NT2/D1 (cell line): ENCODE data around the gene OMD.

ENCODE experiments used
- DNase-seq: peaks from one replicate; pipeline ENCODE4 v3.0.0-alpha.2; 2011; ENCODE audit warnings: low read depth, low spot score
- H3K27me3 ChIP-seq: 2 replicates; pipeline ENCODE4 v1.6.0; 2011; ENCODE audit warnings: mild to moderate bottlenecking; ENCODE audit not compliant: insufficient read length, insufficient read depth
- H3K36me3 ChIP-seq: 2 replicates; pipeline ENCODE4 v1.6.1; 2011; ENCODE audit warnings: mild to moderate bottlenecking, low read length, mixed read lengths; ENCODE audit not compliant: insufficient read depth, insufficient read length
- H3K4me1 ChIP-seq: 2 replicates; pipeline ENCODE4 v1.5.1; 2011; ENCODE audit not compliant: insufficient read depth, insufficient read length
- H3K4me3 ChIP-seq: 2 replicates; pipeline ENCODE4 v1.5.1; 2011; ENCODE audit warnings: low read depth; ENCODE audit not compliant: insufficient read length
- H3K9ac ChIP-seq: 2 replicates; pipeline ENCODE4 v1.6.0; 2011; ENCODE audit warnings: low read depth; ENCODE audit not compliant: insufficient read length
- H3K9me3 ChIP-seq: 2 replicates; pipeline ENCODE4 v1.5.1; 2011; ENCODE audit warnings: mild to moderate bottlenecking, low read length; ENCODE audit not compliant: insufficient read depth
- SUZ12 ChIP-seq: IDR thresholded peaks from 2 replicates; pipeline ENCODE4 v1.6.1; 2011; ENCODE audit not compliant: insufficient read length, insufficient read depth; ENCODE audit errors: extremely low read depth
- YY1 ChIP-seq: IDR thresholded peaks from 2 replicates; pipeline ENCODE4 v1.6.1; 2011; ENCODE audit not compliant: insufficient read length, insufficient read depth
- ZNF274 ChIP-seq: IDR thresholded peaks from 2 replicates; pipeline ENCODE4 v1.6.1; 2011; ENCODE audit warnings: mild to moderate bottlenecking, low read depth, low read length

The OMD gene

GRCh38 chr9:92446536-92446935 lies 22.3 kb upstream of the OMD start:
- H3K36me3 ChIP-seq: no peaks in the 10 kb centered on the region
- TF ChIP-seq SUZ12 (no peak), ZNF274 (no peak), YY1 (no peak)

GRCh38 chr9:92444841-92445240 lies 20.6 kb upstream of the OMD start:
- DNase-seq: no peak
- Histone ChIP-seq H3K27me3 (no peaks in the 10 kb centered on the region), H3K4me1 (peaks cover 3% of the 10 kb centered on the region), H3K36me3 (no peaks in the 10 kb centered on the region), H3K9me3 (no peaks in the 10 kb centered on the region; the same call in 1 of the 2 replicates), H3K9ac (no peak overlapping the region), H3K4me3 (no peak overlapping the region)
- TF ChIP-seq ZNF274 (no peak), SUZ12 (no peak), YY1 (no peak)

More at GRCh38 chr9:92446536-92446935, 22.3 kb upstream of the OMD start:
- H3K27me3 ChIP-seq: no peaks in the 10 kb centered on the region
- DNase-seq: no peak
- H3K4me1 ChIP-seq: peaks cover 3% of the 10 kb centered on the region
- H3K4me3 ChIP-seq: no peak overlapping the region
- no peak overlapping the region for H3K9ac ChIP-seq
- no peaks in the 10 kb centered on the region; the same call in 1 of the 2 replicates for H3K9me3 ChIP-seq

- Histone ChIP-seq H3K9ac (no peak overlapping the region), H3K27me3 (no peaks in the 10 kb centered on the region), H3K4me3 (no peak overlapping the region), H3K4me1 (peaks cover 3% of the 10 kb centered on the region), H3K9me3 (no peaks in the 10 kb centered on the region), H3K36me3 (no peaks in the 10 kb centered on the region)
- TF ChIP-seq ZNF274: no peak
- no peak for TF ChIP-seq YY1
- TF ChIP-seq SUZ12: no peak
- DNase-seq: no peak
These were observed 16.4 kb upstream of the OMD start for GRCh38 chr9:92440751-92441046.

GRCh38 chr9:92439921-92440750 lies 15.9 kb upstream of the OMD start:
- Histone ChIP-seq H3K9me3 (no peaks in the 10 kb centered on the region), H3K4me1 (peaks cover 3% of the 10 kb centered on the region), H3K36me3 (no peaks in the 10 kb centered on the region), H3K27me3 (no peaks in the 10 kb centered on the region), H3K4me3 (no peak overlapping the region), H3K9ac (no peak overlapping the region)
- no peak for DNase-seq
- TF ChIP-seq ZNF274 (no peak), SUZ12 (no peak), YY1 (no peak)

- Histone ChIP-seq H3K4me1 (no peaks in the 10 kb centered on the region), H3K27me3 (no peaks in the 10 kb centered on the region), H3K4me3 (no peak overlapping the region), H3K9ac (no peak overlapping the region), H3K9me3 (no peaks in the 10 kb centered on the region), H3K36me3 (no peaks in the 10 kb centered on the region)
- no peak for DNase-seq
- TF ChIP-seq YY1 (no peak), ZNF274 (no peak), SUZ12 (no peak)
These were observed 14.7 kb upstream of the OMD start for GRCh38 chr9:92438900-92439526.

GRCh38 chr9:92435263-92435662 lies 11.0 kb upstream of the OMD start:
- no peak overlapping the region for H3K4me3 ChIP-seq
- H3K27me3 ChIP-seq: no peaks in the 10 kb centered on the region
- H3K9ac ChIP-seq: no peak overlapping the region
- TF ChIP-seq ZNF274: no peak
- TF ChIP-seq YY1: no peak
- no peak for TF ChIP-seq SUZ12
- H3K36me3 ChIP-seq: no peaks in the 10 kb centered on the region
- no peak for DNase-seq
- H3K4me1 ChIP-seq: no peaks in the 10 kb centered on the region
- no peaks in the 10 kb centered on the region for H3K9me3 ChIP-seq

GRCh38 chr9:92432972-92433548 lies 8.8 kb upstream of the OMD start:
- H3K36me3 ChIP-seq: no peaks in the 10 kb centered on the region
- DNase-seq: no peak
- H3K4me1 ChIP-seq: no peaks in the 10 kb centered on the region
- no peaks in the 10 kb centered on the region for H3K9me3 ChIP-seq
- H3K27me3 ChIP-seq: no peaks in the 10 kb centered on the region
- no peak for TF ChIP-seq YY1
- TF ChIP-seq SUZ12: no peak
- TF ChIP-seq ZNF274: no peak
- no peak overlapping the region for H3K4me3 ChIP-seq
- H3K9ac ChIP-seq: no peak overlapping the region
